Naive thymus-derived CD4-positive, alpha-beta T cell (primary cell): ENCODE data around the gene FRMD1. TPM values are rescaled to one million over a fixed set of nuclear protein-coding genes. Genes with fewer than 3 reads are reported as not detected.

Experiments
- ATAC-seq: fragments of 150-1000 bp; cut with Tn5 transposase; 2 replicates; pipeline ENCODE4 v1.10.0; 2021; ENCODE audit warnings: mild to moderate bottlenecking, moderate library complexity
- CTCF ChIA-PET: fragments of 350-600 bp; sonication (Branson Sonifier 250); formaldehyde crosslinking; loops from one replicate; lab custom pipeline; 2021; ENCODE audit warnings: antibody characterized with exemption; lab: Charles Lee
- POLR2A ChIA-PET: fragments of 350-600 bp; sonication (Branson Sonifier 250); formaldehyde crosslinking; loops from one replicate; lab custom pipeline; 2021; ENCODE audit warnings: antibody characterized with exemption, inconsistent platforms; lab: Charles Lee
- DNase-seq, 9 donors: peaks; one replicate each; pipeline versions ENCODE4 v3.0.0 to v3.0.0-alpha.2; 2020 to 2022; ENCODE audit warnings: mixed read lengths in 1 of 9
- H3K27ac ChIP-seq: one replicate; pipeline ENCODE4 v1.7.0; 2013; ENCODE audit warnings: mild to moderate bottlenecking, low read depth, low read length, moderate library complexity
- H3K27me3 ChIP-seq, 2 donors: one replicate each; pipeline ENCODE4 v1.7.0; 2013; ENCODE audit warnings: low read length in 2 of 2, mild to moderate bottlenecking in 2 of 2, moderate library complexity in 2 of 2; ENCODE audit not compliant: control insufficient read depth in 2 of 2, insufficient read depth in 2 of 2
- H3K36me3 ChIP-seq, 3 experiments: 1 replicate in 2 of 3; 2 replicates in 1 of 3; pipeline ENCODE4 v1.7.0; 2013; ENCODE audit warnings: low read length in 3 of 3, mild to moderate bottlenecking in 3 of 3, moderate library complexity in 1 of 3; ENCODE audit not compliant: insufficient read depth in 3 of 3, control insufficient read depth in 2 of 3
- H3K4me1 ChIP-seq, 2 donors: one replicate each; pipeline ENCODE4 v1.7.0; 2013; ENCODE audit warnings: low read length in 2 of 2, mild to moderate bottlenecking in 2 of 2, moderate library complexity in 1 of 2; ENCODE audit not compliant: control insufficient read depth in 2 of 2, insufficient read depth in 2 of 2
- H3K4me3 ChIP-seq: 2 replicates; pipeline ENCODE4 v1.7.0; 2013; ENCODE audit warnings: mild to moderate bottlenecking, low read length
- H3K9me3 ChIP-seq, 3 experiments: 1 replicate in 2 of 3; 2 replicates in 1 of 3; pipeline ENCODE4 v1.7.0; 2013; ENCODE audit warnings: low read length in 3 of 3; ENCODE audit not compliant: control insufficient read depth in 2 of 3
- H3K27ac Mint-ChIP-seq, 9 donors: one replicate each; pipeline ENCODE4 v1.8.0; 2020 to 2022; ENCODE audit warnings: mixed read lengths in 9 of 9, mild to moderate bottlenecking in 8 of 9, moderate library complexity in 5 of 9, inconsistent platforms in 2 of 9
- H3K27me3 Mint-ChIP-seq, 5 donors: one replicate each; pipeline ENCODE4 v1.8.0; 2021 to 2022; ENCODE audit warnings: mixed read lengths in 5 of 5, mild to moderate bottlenecking in 1 of 5
- H3K36me3 Mint-ChIP-seq, 5 donors: one replicate each; pipeline ENCODE4 v1.8.0; 2020 to 2022; ENCODE audit warnings: mixed read lengths in 5 of 5, mild to moderate bottlenecking in 3 of 5, inconsistent platforms in 1 of 5
- H3K4me1 Mint-ChIP-seq, 7 donors: one replicate each; pipeline ENCODE4 v1.8.0; 2020 to 2022; ENCODE audit warnings: mixed read lengths in 7 of 7, mild to moderate bottlenecking in 3 of 7, inconsistent platforms in 1 of 7
- H3K4me3 Mint-ChIP-seq, 10 donors: one replicate each; pipeline ENCODE4 v1.8.0; 2020 to 2022; ENCODE audit warnings: mild to moderate bottlenecking in 10 of 10, mixed read lengths in 10 of 10, moderate library complexity in 6 of 10, inconsistent platforms in 2 of 10
- H3K9me3 Mint-ChIP-seq, 11 donors: one replicate each; pipeline ENCODE4 v1.8.0; 2020 to 2022; ENCODE audit warnings: mixed read lengths in 11 of 11, mild to moderate bottlenecking in 4 of 11, inconsistent platforms in 1 of 11, moderate library complexity in 1 of 11
- intact Hi-C, 2 donors: fragments of 100-400 bp; cut with micrococcal nuclease; formaldehyde crosslinking; loops; one replicate each; pipeline ENCODE4 v1.15.1; 2023
- polyA plus RNA-seq, 2 donors: library from polyadenylated mRNA; unstranded; fragments of 300-500 nt; fragmentation: Illumina TruSeq; gene quantifications; one replicate each; pipeline ENCODE4 v1.2.3, GENCODE V29; 2021
- total RNA-seq, 6 experiments: library from RNA in 5 of 6; stranded (reverse) in 5 of 6; gene quantifications; 1 replicate in 5 of 6; 2 replicates in 1 of 6; pipeline ENCODE4 v1.2.3 and lab custom pipeline; 2021 to 2026

Gene FRMD1
- total and polyA plus RNA-seq, 7 experiments from 2014 or later: not detected

GRCh38 chr6:168028181-168028580, 50.8 kb downstream of the FRMD1 start:
- Histone ChIP-seq H3K4me3 (no peak overlapping the region), H3K9me3 (no peaks in the 10 kb centered on the region), H3K27me3 (no peaks in the 10 kb centered on the region), H3K27ac (no peak overlapping the region), H3K4me1 (no peaks in the 10 kb centered on the region), H3K36me3 (no peaks in the 10 kb centered on the region)
- DNase-seq: no peak
- ChIA-PET CTCF (no interaction called here), POLR2A (no interaction called here)
- Mint-ChIP-seq H3K9me3 (peaks cover 0 to 2% (median 0%) of the 10 kb centered on the region in 11 donors), H3K27me3 (peaks cover 0 to 42% (median 18%) of the 10 kb centered on the region in 5 donors), H3K27ac (no peak overlapping the region), H3K4me3 (no peak overlapping the region), H3K36me3 (no peaks in the 10 kb centered on the region), H3K4me1 (peaks cover 0 to 3% (median 0%) of the 10 kb centered on the region in 7 donors)
- no peak for ATAC-seq
- intact Hi-C loops: no loop called here

DNA sequence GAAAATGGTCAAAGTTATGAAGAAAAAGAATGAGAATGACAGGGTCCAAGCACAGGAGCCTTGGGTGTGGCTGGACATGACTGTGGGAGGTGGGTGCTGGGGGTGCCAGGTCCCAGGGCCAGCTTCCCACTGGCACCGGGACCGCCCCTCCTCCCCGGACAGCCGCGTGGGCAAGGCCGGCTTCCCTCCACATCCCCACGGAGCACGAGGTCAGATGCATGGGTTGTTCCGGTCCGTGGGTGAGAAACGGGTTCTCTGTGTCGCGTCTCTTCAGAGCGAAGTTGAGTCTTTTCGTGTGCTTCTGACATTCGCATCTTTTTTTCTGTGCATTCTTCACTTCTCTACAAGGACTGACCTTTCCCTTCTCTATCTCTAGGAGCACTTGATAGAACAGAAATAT, 51.5 kb downstream of the FRMD1 start:
- DNase-seq (no peak), ATAC-seq (no peak)
- peaks cover 0 to 2% (median 0%) of the 10 kb centered on the region in 11 donors for H3K9me3 Mint-ChIP-seq
- H3K36me3 Mint-ChIP-seq: no peaks in the 10 kb centered on the region
- H3K4me3 ChIP-seq: no peak overlapping the region
- no peaks in the 10 kb centered on the region for H3K36me3 ChIP-seq
- H3K9me3 ChIP-seq: no peaks in the 10 kb centered on the region
- ChIA-PET POLR2A (no interaction called here), CTCF (no interaction called here)
- H3K4me3 Mint-ChIP-seq: no peak overlapping the region
- H3K27ac Mint-ChIP-seq: no peak overlapping the region
- peaks cover 0 to 3% (median 0%) of the 10 kb centered on the region in 7 donors for H3K4me1 Mint-ChIP-seq
- intact Hi-C loops: no loop called here
- peaks cover 0 to 40% (median 18%) of the 10 kb centered on the region in 5 donors for H3K27me3 Mint-ChIP-seq
- H3K27me3 ChIP-seq: no peaks in the 10 kb centered on the region
- no peaks in the 10 kb centered on the region for H3K4me1 ChIP-seq
- no peak overlapping the region for H3K27ac ChIP-seq

- no peaks in the 10 kb centered on the region for H3K36me3 ChIP-seq
- no peak overlapping the region for H3K4me3 ChIP-seq
- peaks cover 0 to 3% (median 0%) of the 10 kb centered on the region in 7 donors for H3K4me1 Mint-ChIP-seq
- intact Hi-C loops: no loop called here
- DNase-seq (no peak), ATAC-seq (no peak)
- H3K4me3 Mint-ChIP-seq: no peak overlapping the region
- no peaks in the 10 kb centered on the region for H3K9me3 ChIP-seq
- H3K27me3 ChIP-seq: no peaks in the 10 kb centered on the region
- H3K9me3 Mint-ChIP-seq: peaks cover 0 to 2% (median 0%) of the 10 kb centered on the region in 11 donors
- no peaks in the 10 kb centered on the region for H3K4me1 ChIP-seq
- no peaks in the 10 kb centered on the region for H3K36me3 Mint-ChIP-seq
- CTCF ChIA-PET: no interaction called here
- POLR2A ChIA-PET: no interaction called here
- H3K27ac ChIP-seq: no peak overlapping the region
- H3K27me3 Mint-ChIP-seq: peaks cover 3 to 37% (median 14%) of the 10 kb centered on the region in 5 donors
- no peak overlapping the region for H3K27ac Mint-ChIP-seq
These were observed 52.1 kb downstream of the FRMD1 start for GRCh38 chr6:168026925-168027324.

- Histone ChIP-seq H3K27me3 (no peaks in the 10 kb centered on the region), H3K36me3 (no peaks in the 10 kb centered on the region), H3K27ac (no peak overlapping the region), H3K4me1 (no peaks in the 10 kb centered on the region), H3K4me3 (no peak overlapping the region), H3K9me3 (no peaks in the 10 kb centered on the region)
- no peak overlapping the region for H3K27ac Mint-ChIP-seq
- no peak for ATAC-seq
- no peak for DNase-seq
- peaks cover 3 to 29% (median 13%) of the 10 kb centered on the region in 5 donors for H3K27me3 Mint-ChIP-seq
- ChIA-PET POLR2A (no interaction called here), CTCF (no interaction called here)
- intact Hi-C loops: no loop called here
- peaks cover 0 to 3% (median 0%) of the 10 kb centered on the region in 7 donors for H3K4me1 Mint-ChIP-seq
- H3K4me3 Mint-ChIP-seq: no peak overlapping the region
- H3K36me3 Mint-ChIP-seq: no peaks in the 10 kb centered on the region
- peaks cover 0 to 2% (median 0%) of the 10 kb centered on the region in 11 donors for H3K9me3 Mint-ChIP-seq
These were observed 52.9 kb downstream of the FRMD1 start for GRCh38 chr6:168025831-168026710.

GRCh38 chr6:168024951-168025510, 54.0 kb downstream of the FRMD1 start:
- ChIA-PET CTCF (no interaction called here), POLR2A (no interaction called here)
- no peaks in the 10 kb centered on the region for H3K9me3 ChIP-seq
- Mint-ChIP-seq H3K4me3 (no peak overlapping the region), H3K9me3 (peaks cover 0 to 2% (median 0%) of the 10 kb centered on the region in 11 donors), H3K27ac (no peak overlapping the region), H3K36me3 (no peaks in the 10 kb centered on the region), H3K4me1 (no peaks in the 10 kb centered on the region), H3K27me3 (peaks cover 5 to 29% (median 13%) of the 10 kb centered on the region in 5 donors)
- DNase-seq: no peak
- H3K4me3 ChIP-seq: no peak overlapping the region
- intact Hi-C loops: no loop called here
- ATAC-seq: no peak
- no peaks in the 10 kb centered on the region for H3K4me1 ChIP-seq
- H3K27ac ChIP-seq: no peak overlapping the region
- no peaks in the 10 kb centered on the region for H3K27me3 ChIP-seq
- H3K36me3 ChIP-seq: no peaks in the 10 kb centered on the region

- H3K4me1 ChIP-seq: no peaks in the 10 kb centered on the region
- peaks cover 5 to 40% (median 13%) of the 10 kb centered on the region in 5 donors for H3K27me3 Mint-ChIP-seq
- H3K27me3 ChIP-seq: no peaks in the 10 kb centered on the region
- no peak for ATAC-seq
- H3K4me1 Mint-ChIP-seq: no peaks in the 10 kb centered on the region
- no peak overlapping the region for H3K27ac ChIP-seq
- no peaks in the 10 kb centered on the region for H3K36me3 ChIP-seq
- intact Hi-C loops: no loop called here
- H3K36me3 Mint-ChIP-seq: peaks cover 0 to 9% (median 0%) of the 10 kb centered on the region in 5 donors
- ChIA-PET CTCF (no interaction called here), POLR2A (no interaction called here)
- H3K9me3 ChIP-seq: no peaks in the 10 kb centered on the region
- peaks cover 0 to 7% (median 3%) of the 10 kb centered on the region in 11 donors for H3K9me3 Mint-ChIP-seq
- H3K4me3 ChIP-seq: no peak overlapping the region
- no peak overlapping the region for H3K27ac Mint-ChIP-seq
- no peak overlapping the region for H3K4me3 Mint-ChIP-seq
- DNase-seq: no peak
These were observed 56.3 kb downstream of the FRMD1 start for GRCh38 chr6:168022488-168023321.
